Skeletal muscle tissue (tissue), 4 donors: ENCODE measurements around the gene GPLD1. TPM values are rescaled to one million over a fixed set of nuclear protein-coding genes. Genes with fewer than 3 reads are reported as not detected.

Source experiments
- H3K27ac ChIP-seq: one replicate; pipeline ENCODE4 v1.7.0; 2013; ENCODE audit warnings: mild to moderate bottlenecking, low read depth, low read length, inconsistent platforms
- H3K27me3 ChIP-seq, 3 donors: one replicate each; pipeline ENCODE4 v1.7.0; 2013; ENCODE audit warnings: low read length in 3 of 3; ENCODE audit not compliant: control insufficient read depth in 3 of 3, insufficient read depth in 3 of 3
- H3K36me3 ChIP-seq, 3 donors: one replicate each; pipeline ENCODE4 v1.7.0; 2013; ENCODE audit warnings: low read length in 3 of 3; ENCODE audit not compliant: control insufficient read depth in 3 of 3, insufficient read depth in 3 of 3
- H3K4me1 ChIP-seq, 3 donors: one replicate each; pipeline ENCODE4 v1.7.0; 2013; ENCODE audit warnings: low read length in 3 of 3, mild to moderate bottlenecking in 3 of 3; ENCODE audit not compliant: control insufficient read depth in 3 of 3, insufficient read depth in 3 of 3
- H3K4me3 ChIP-seq, 3 donors: one replicate each; pipeline ENCODE4 v1.7.0; 2013; ENCODE audit warnings: low read length in 3 of 3
- H3K9ac ChIP-seq, 3 donors: one replicate each; pipeline ENCODE4 v1.7.0; 2013; ENCODE audit warnings: low read length in 3 of 3, mild to moderate bottlenecking in 3 of 3, moderate library complexity in 2 of 3, low read depth in 1 of 3
- H3K9me3 ChIP-seq, 3 donors: one replicate each; pipeline ENCODE4 v1.7.0; 2013; ENCODE audit warnings: low read length in 3 of 3; ENCODE audit not compliant: control insufficient read depth in 3 of 3
- total RNA-seq: library from RNA; depleted of rRNA; stranded (reverse); fragments of >200 nt; gene quantifications from one replicate; pipeline ENCODE4 v1.2.3, GENCODE V29; 2014
- donor health status: Osteomylitis.

The GPLD1 gene
- total RNA-seq, 1 donor from 2014 or later, result 2.6 TPM

- peaks cover 0 to 3% (median 3%) of the 10 kb centered on the region in 3 donors for H3K36me3 ChIP-seq
- H3K9ac ChIP-seq, result no peak overlapping the region
- H3K4me1 ChIP-seq, result no peaks in the 10 kb centered on the region
- H3K4me3 ChIP-seq, result no peak overlapping the region
- no peaks in the 10 kb centered on the region for H3K27me3 ChIP-seq
- no peak overlapping the region for H3K27ac ChIP-seq
- H3K9me3 ChIP-seq, result no peaks in the 10 kb centered on the region
Observed at GRCh38 chr6:24460966-24461365, 28.4 kb downstream of the GPLD1 start.

DNA sequence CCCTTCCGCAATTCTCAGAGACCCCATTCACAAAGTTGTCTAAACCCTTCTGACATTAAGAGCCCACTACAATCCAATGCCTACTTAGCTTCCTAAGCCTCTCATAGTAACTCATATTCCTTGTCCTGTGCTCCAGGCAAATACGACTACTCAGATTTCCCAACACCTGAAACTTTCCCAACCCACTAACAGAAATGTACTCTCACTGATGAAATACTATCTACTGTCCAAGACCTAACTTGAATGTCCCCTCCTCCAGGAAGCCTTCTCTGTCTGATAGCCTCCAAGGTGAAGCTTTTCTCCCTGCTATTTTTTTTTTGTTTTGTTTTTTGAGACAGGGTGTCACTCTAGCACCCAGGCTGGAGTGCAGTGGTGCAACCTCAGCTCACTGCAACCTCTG is 30.4 kb downstream of the GPLD1 start:
- Histone ChIP-seq H3K27ac (no peak overlapping the region), H3K27me3 (no peaks in the 10 kb centered on the region), H3K4me3 (no peak overlapping the region), H3K9ac (no peak overlapping the region), H3K9me3 (no peaks in the 10 kb centered on the region), H3K4me1 (no peaks in the 10 kb centered on the region), H3K36me3 (peaks cover 0 to 3% (median 3%) of the 10 kb centered on the region in 3 donors)

DNA sequence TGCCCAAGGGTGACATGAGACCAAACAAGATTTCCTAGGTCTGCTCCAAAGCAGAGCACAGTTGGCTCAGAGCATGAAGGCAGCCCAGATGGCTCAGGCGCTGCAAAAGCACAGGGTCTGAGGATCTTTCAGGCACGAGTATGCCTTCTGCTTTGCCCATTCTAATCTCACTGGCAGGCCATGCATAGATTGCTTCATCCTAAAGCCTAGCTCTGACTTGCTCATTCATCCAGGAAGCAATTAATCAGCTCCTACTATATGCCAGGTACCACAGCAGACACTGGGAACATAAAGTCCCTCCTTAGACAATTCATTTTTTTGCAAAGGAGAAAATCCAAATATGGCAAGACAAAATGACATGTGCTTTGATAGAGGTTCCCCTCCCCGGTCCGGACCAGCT is 31.2 kb downstream of the GPLD1 start:
- H3K9ac ChIP-seq, result no peak overlapping the region
- no peaks in the 10 kb centered on the region for H3K4me1 ChIP-seq
- H3K27me3 ChIP-seq, result no peaks in the 10 kb centered on the region
- H3K27ac ChIP-seq, result no peak overlapping the region
- peaks cover 0 to 3% (median 3%) of the 10 kb centered on the region in 3 donors for H3K36me3 ChIP-seq
- no peaks in the 10 kb centered on the region for H3K9me3 ChIP-seq
- H3K4me3 ChIP-seq, result no peak overlapping the region

DNA sequence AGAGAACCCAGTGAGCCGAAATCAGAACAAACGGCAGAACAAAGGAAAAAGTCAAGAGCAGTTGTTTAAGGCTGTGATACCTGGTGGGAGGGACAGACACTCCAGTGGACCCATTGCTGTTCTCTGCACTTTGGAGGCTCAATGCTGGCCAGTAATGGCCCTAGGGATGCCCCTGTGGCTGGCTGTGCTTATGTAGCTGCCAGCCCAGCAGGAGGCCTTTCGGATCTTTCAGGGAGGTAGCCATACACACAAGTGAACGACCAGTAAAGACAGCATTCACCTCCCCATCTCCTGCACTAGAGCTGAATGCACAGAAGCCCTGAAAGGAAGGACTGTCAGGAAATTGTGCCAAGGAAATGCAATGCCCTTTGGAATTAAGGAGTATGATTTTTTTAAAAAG is 34.3 kb downstream of the GPLD1 start:
- Histone ChIP-seq H3K4me1 (no peaks in the 10 kb centered on the region), H3K9ac (no peak overlapping the region), H3K27me3 (no peaks in the 10 kb centered on the region), H3K9me3 (no peaks in the 10 kb centered on the region), H3K36me3 (peaks cover 0 to 3% (median 3%) of the 10 kb centered on the region in 3 donors), H3K4me3 (no peak overlapping the region), H3K27ac (no peak overlapping the region)

DNA sequence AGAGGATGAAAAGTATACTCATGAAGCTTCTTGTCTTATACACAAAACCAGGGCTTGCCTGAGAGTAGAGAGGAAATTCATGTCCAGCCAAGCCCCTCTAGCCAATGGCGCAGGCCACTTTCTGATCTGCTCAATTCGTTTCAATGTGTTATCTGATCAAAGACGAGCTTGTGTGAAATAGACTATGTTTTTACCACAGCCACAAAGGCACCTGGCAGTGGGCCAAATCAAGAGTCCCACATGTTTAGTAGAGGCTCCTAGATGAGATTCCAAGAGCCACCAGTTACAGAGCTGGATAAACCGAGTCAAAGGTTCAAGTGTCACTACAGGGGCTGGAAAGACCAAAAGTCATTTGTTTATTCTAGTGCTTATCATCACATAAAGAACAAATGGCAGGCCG is 34.9 kb downstream of the GPLD1 start:
- Histone ChIP-seq H3K4me1 (no peaks in the 10 kb centered on the region), H3K9me3 (no peaks in the 10 kb centered on the region), H3K36me3 (peaks cover 0 to 3% (median 3%) of the 10 kb centered on the region in 3 donors), H3K27ac (no peak overlapping the region), H3K9ac (no peak overlapping the region), H3K27me3 (no peaks in the 10 kb centered on the region), H3K4me3 (no peak overlapping the region)

DNA sequence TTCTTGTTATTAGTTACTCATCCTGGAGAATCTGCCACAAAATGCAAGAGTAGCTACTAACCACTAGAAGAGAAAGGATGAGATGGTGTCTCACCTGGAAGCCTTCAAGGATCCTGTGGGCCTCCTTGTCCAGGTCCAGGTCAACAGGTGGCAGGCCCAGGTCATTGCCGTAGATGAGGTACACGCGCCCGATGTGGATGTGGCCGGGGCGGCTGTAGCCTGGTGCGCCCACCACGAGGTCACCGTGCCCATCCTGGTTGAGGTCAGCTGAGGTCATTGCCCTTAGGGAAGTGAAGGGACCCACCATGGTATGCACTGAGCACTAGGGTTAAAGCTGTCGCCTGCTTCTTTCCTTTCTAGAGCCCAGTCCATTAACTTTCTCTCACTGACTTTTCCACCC is 35.5 kb downstream of the GPLD1 start:
- H3K27ac ChIP-seq, result no peak overlapping the region
- peaks cover 0 to 3% (median 3%) of the 10 kb centered on the region in 3 donors for H3K36me3 ChIP-seq
- no peak overlapping the region for H3K4me3 ChIP-seq
- no peaks in the 10 kb centered on the region for H3K27me3 ChIP-seq
- no peak overlapping the region for H3K9ac ChIP-seq
- no peaks in the 10 kb centered on the region for H3K4me1 ChIP-seq
- H3K9me3 ChIP-seq, result no peaks in the 10 kb centered on the region

DNA sequence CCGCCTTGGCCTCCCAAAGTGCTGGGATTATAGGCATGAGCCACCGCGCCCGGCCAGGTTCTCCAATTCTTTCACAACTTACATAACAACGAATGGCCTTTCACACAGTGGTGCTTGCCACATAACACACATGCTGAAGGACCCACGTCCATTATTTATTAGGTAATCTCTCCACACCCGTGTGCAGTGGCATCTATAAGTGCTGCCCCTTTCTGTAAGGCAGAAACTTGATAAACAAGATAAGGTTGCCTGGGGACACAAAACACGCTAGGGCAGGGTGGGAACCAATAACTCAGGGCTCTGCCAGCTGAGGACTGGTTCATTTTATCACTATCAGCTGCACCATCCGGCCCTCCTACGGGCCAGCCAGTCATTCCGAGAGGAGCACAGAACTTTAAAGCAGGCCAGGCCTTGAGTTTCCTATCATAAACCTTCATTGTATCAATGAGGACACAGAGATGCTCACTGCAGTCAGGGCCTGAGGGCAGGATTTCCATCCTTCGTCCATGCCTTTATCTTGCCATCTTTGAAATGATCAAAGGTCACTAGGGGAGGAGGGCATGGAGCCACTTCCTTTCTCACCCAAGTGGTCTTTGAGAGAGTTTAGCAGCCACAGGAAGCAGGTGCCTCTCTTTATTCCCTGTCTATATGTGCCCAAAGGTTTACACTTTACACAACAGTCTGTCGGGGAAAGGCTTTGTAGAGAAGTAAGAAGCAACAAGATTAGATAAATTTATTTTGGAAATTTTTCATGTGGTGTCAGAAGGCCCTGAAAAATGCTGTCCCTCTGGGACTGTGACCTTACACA is 37.6 kb downstream of the GPLD1 start:
- no peaks in the 10 kb centered on the region for H3K9me3 ChIP-seq
- no peaks in the 10 kb centered on the region for H3K4me1 ChIP-seq
- H3K9ac ChIP-seq, result no peak overlapping the region
- no peaks in the 10 kb centered on the region for H3K27me3 ChIP-seq
- peaks cover 0 to 3% (median 0%) of the 10 kb centered on the region in 3 donors for H3K36me3 ChIP-seq
- H3K27ac ChIP-seq, result no peak overlapping the region
- no peak overlapping the region for H3K4me3 ChIP-seq

DNA sequence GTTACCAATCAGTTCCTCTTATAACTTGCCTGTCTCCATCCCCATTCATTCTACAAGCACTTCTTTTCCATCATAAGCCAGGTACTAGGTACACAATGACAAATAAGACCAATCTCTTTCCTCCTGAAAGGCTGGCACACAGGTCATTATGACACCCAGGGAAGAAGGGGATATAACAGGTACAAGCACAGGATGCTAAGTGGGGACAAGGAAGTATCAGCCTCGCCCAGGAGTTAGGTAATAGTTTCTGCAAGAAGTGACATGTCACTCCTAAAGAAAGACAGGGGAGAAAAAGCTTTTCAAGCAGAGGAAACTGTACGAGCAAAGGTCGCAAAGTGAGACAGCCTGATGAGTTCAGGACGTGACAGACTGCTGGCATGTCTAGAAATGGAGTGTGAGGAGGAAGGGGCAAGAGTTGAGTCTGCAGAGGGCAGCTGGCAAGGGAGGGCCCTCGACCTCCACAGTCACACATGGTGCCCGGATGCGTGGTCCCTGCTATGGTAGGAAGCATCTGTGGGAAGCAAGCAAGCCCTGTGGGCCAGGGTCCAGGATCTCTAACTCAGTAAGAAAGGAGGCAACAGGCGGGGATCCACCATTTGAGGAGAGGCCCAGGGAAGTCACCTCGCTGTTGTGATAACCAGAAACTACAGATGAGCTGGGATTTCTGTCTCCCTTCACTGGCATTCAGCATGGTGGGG is 40.4 kb downstream of the GPLD1 start:
- Histone ChIP-seq H3K4me1 (no peaks in the 10 kb centered on the region), H3K4me3 (no peak overlapping the region), H3K9me3 (no peaks in the 10 kb centered on the region), H3K27me3 (no peaks in the 10 kb centered on the region), H3K27ac (no peak overlapping the region), H3K36me3 (peaks cover 3 to 5% (median 4%) of the 10 kb centered on the region in 3 donors), H3K9ac (no peak overlapping the region)

GRCh38 chr6:24448396-24448795 is 41.0 kb downstream of the GPLD1 start:
- Histone ChIP-seq H3K27ac (no peak overlapping the region), H3K9ac (no peak overlapping the region), H3K27me3 (no peaks in the 10 kb centered on the region), H3K4me1 (peaks cover 0 to 3% (median 0%) of the 10 kb centered on the region in 3 donors), H3K36me3 (peaks cover 3 to 5% (median 4%) of the 10 kb centered on the region in 3 donors), H3K4me3 (no peak overlapping the region), H3K9me3 (no peaks in the 10 kb centered on the region)

DNA sequence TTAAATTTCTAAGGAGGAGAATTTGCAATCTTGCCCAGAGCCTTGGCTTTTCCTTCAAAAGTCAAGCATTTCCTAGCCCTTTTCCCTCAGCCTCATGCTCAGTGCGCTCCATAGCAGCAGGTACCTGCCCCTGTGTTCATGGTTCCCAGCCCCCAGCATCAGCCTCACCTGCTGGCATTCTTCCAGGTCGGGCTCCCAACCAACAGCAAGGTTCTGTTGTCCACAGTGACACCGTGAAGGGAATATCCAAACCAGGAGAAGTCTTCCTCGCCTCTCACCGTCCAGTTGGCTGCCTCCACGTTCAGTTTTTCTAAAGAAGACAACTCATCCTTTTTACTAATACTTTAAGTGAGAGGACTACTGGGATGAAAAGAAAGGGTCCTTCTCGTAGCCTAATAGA is 42.7 kb downstream of the GPLD1 start:
- Histone ChIP-seq H3K9ac (no peak overlapping the region), H3K4me3 (no peak overlapping the region), H3K4me1 (peaks cover 0 to 3% (median 0%) of the 10 kb centered on the region in 3 donors), H3K36me3 (peaks cover 3 to 5% (median 4%) of the 10 kb centered on the region in 3 donors), H3K27me3 (no peaks in the 10 kb centered on the region), H3K27ac (no peak overlapping the region), H3K9me3 (no peaks in the 10 kb centered on the region)
